ENCODE data around the gene NAT9. TPM values are rescaled to one million over a fixed set of nuclear protein-coding genes. Genes with fewer than 3 reads are reported as not detected.
A peak's percentile ranks its signal among the peaks of the same experiment; 100 is the strongest.

Gene NAT9
- total and polyA plus RNA-seq, 4 donors: 27.1 to 47.4 (median 36.6) TPM

DNA sequence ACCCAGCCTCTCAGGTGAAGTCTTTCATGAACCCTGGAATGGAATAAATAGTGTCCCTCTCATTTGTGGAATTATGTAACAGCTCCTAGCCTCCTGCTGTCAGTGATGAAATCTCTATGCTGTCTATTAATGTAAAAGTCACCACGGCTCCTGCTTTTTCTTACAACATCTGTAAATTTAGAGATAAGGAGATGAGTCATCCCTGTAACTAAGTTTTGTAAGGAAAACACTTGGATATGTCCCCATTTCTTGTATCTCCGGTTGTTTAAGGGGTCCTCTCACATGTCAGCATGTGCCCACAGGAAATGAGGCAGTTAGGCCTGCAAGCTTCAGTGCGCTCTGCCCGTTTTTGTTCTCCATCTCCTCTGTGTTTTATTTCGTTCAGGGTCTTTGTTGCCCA lies 2.8 kb upstream of the NAT9 start:
- no peak for DNase-seq
- Histone ChIP-seq H3K27me3 (ENCODE audit: control insufficient read depth in 3 of 3, insufficient read depth in 3 of 3, low read length in 2 of 3) (no peaks in the 10 kb centered on the region), H3K9me3 (ENCODE audit: control insufficient read depth in 4 of 4, insufficient read depth in 3 of 4, low read length in 3 of 4) (no peaks in the 10 kb centered on the region), H3K4me3 (no peak overlapping the region), H3K27ac (ENCODE audit: low read depth in 1 of 2, low read length in 1 of 2) (peak overlapping the region in 1 of 2 donors; percentile 17), H3K36me3 (ENCODE audit: control insufficient read depth in 4 of 4, insufficient read depth in 4 of 4, low read length in 4 of 4) (peaks cover 0 to 11% (median 1%) of the 10 kb centered on the region in 4 donors), H3K9ac (ENCODE audit: insufficient read depth in 1 of 2, low read length in 2 of 2) (no peak overlapping the region), H3K4me1 (ENCODE audit: control insufficient read depth in 5 of 5, insufficient read depth in 5 of 5, low read length in 5 of 5) (peaks cover 0 to 15% (median 8%) of the 10 kb centered on the region in 5 donors)
- no peak for ATAC-seq (ENCODE audit: insufficient read depth, low FRiP score)
- TF ChIP-seq, protein P1, sequence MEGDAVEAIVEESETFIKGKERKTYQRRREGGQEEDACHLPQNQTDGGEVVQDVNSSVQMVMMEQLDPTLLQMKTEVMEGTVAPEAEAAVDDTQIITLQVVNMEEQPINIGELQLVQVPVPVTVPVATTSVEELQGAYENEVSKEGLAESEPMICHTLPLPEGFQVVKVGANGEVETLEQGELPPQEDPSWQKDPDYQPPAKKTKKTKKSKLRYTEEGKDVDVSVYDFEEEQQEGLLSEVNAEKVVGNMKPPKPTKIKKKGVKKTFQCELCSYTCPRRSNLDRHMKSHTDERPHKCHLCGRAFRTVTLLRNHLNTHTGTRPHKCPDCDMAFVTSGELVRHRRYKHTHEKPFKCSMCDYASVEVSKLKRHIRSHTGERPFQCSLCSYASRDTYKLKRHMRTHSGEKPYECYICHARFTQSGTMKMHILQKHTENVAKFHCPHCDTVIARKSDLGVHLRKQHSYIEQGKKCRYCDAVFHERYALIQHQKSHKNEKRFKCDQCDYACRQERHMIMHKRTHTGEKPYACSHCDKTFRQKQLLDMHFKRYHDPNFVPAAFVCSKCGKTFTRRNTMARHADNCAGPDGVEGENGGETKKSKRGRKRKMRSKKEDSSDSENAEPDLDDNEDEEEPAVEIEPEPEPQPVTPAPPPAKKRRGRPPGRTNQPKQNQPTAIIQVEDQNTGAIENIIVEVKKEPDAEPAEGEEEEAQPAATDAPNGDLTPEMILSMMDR (IDR thresholded peaks at IDR 0.05; ENCODE audit: control extremely low read depth, extremely low read depth): no peak
- WGBS, 2 donors: 29 to 54% methylated on average over 5 of the region's 5 CpGs

DNA sequence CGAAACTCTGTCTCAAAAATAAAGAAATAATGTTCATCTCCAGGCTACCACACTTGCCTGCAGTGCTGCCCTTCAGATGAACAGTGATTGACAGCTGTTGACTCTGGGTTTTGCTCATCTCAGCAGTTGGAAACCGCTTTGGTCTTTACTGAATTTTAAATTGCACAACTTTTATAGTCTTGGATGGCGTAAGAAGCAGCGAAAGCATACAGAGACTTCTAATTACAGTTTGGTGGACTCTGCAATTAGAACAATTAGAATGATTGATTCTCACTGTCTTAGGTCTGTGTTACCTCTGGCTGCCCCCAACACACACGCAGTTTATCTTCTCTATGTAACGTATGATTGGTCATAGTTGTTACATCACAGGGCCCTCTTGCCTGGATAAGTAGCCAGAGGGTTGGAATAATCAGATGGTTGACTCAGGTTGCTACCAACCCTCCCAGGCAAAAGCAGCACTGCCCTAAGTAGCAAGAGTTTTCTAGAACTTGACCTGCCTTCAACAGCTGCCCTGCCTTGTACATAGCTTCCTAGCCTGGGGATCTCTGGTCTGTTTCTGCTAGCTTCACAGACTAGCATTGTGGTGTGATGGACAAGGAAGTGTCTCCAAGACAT lies 1.9 kb upstream of the NAT9 start:
- Histone ChIP-seq H3K9me3 (ENCODE audit: control insufficient read depth in 4 of 4, insufficient read depth in 3 of 4, low read length in 3 of 4) (no peaks in the 10 kb centered on the region), H3K36me3 (ENCODE audit: control insufficient read depth in 4 of 4, insufficient read depth in 4 of 4, low read length in 4 of 4) (peaks cover 4 to 18% (median 7%) of the 10 kb centered on the region in 4 donors), H3K27me3 (ENCODE audit: control insufficient read depth in 3 of 3, insufficient read depth in 3 of 3, low read length in 2 of 3) (no peaks in the 10 kb centered on the region), H3K9ac (ENCODE audit: insufficient read depth in 1 of 2, low read length in 2 of 2) (no peak overlapping the region), H3K4me3 (no peak overlapping the region), H3K27ac (ENCODE audit: low read depth in 1 of 2, low read length in 1 of 2) (peak overlapping the region in 1 of 2 donors; percentile 57), H3K4me1 (ENCODE audit: control insufficient read depth in 5 of 5, insufficient read depth in 5 of 5, low read length in 5 of 5) (peaks cover 0 to 15% (median 8%) of the 10 kb centered on the region in 5 donors)
- ATAC-seq (ENCODE audit: insufficient read depth, low FRiP score) (no peak), DNase-seq (no peak)
- TF ChIP-seq, protein P1 (IDR thresholded peaks at IDR 0.05; ENCODE audit: control extremely low read depth, extremely low read depth): no peak
- WGBS, 2 donors: 43 to 60% methylated on average over 6 of the region's 6 CpGs

DNA sequence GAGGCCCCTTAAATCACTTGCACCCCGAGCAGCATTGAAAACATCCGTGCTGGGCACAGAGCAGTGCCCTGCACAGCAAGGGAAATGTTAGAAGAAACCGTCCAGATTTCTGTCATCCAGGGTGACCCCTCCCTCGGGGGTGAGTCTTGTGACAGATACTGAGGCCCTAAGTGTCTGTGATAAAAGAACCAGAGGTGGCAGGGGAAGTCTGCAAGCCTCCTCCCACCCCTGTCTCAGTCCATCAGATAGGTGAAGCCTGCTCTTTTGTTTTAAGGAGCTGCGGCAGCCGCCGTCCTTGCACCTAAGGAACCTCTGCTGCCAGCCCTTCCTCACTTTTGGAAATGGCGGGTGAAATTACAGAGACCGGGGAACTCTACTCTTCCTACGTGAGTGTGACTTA lies 845 bp upstream of the NAT9 start:
- WGBS, 2 donors: 39 to 42% methylated on average over 10 of the region's 10 CpGs
- ATAC-seq (ENCODE audit: insufficient read depth, low FRiP score): no peak
- H3K4me1 ChIP-seq (ENCODE audit: control insufficient read depth in 5 of 5, insufficient read depth in 5 of 5, low read length in 5 of 5): peaks cover 0 to 15% (median 8%) of the 10 kb centered on the region in 5 donors

More for the DNA sequence above, 845 bp upstream of the NAT9 start:
- Histone ChIP-seq H3K27ac (ENCODE audit: low read depth in 1 of 2, low read length in 1 of 2) (peak overlapping the region in 1 of 2 donors; percentile 55), H3K9me3 (ENCODE audit: control insufficient read depth in 4 of 4, insufficient read depth in 3 of 4, low read length in 3 of 4) (no peaks in the 10 kb centered on the region), H3K4me3 (peak overlapping the region; percentile 97), H3K9ac (ENCODE audit: insufficient read depth in 1 of 2, low read length in 2 of 2) (no peak overlapping the region), H3K36me3 (ENCODE audit: control insufficient read depth in 4 of 4, insufficient read depth in 4 of 4, low read length in 4 of 4) (peaks cover 6 to 25% (median 16%) of the 10 kb centered on the region in 4 donors), H3K27me3 (ENCODE audit: control insufficient read depth in 3 of 3, insufficient read depth in 3 of 3, low read length in 2 of 3) (no peaks in the 10 kb centered on the region)
- no peak for DNase-seq
- TF ChIP-seq, protein P1 (IDR thresholded peaks at IDR 0.05; ENCODE audit: control extremely low read depth, extremely low read depth): no peak
